ENCODE results near the gene ONECUT1.
A peak's percentile ranks its signal among the peaks of the same experiment; 100 is the strongest.

ONECUT1 gene

GRCh38 chr15:52783929-52784798 lies 6.0 kb downstream of the ONECUT1 start:
- DNase-seq (ENCODE audit: low read depth in 2 of 3, low spot score in 1 of 3) = no peak

GRCh38 chr15:52783191-52783829 lies 6.8 kb downstream of the ONECUT1 start:
- no peak for DNase-seq (ENCODE audit: low read depth in 2 of 3, low spot score in 1 of 3)

- no peak for DNase-seq (ENCODE audit: low read depth in 2 of 3, low spot score in 1 of 3)
Measured at GRCh38 chr15:52782514-52782913, 7.6 kb downstream of the ONECUT1 start.

- peak in 2 of 3 donors; percentile 55 to 71 for DNase-seq (ENCODE audit: low read depth in 2 of 3, low spot score in 1 of 3)
Measured at GRCh38 chr15:52780172-52780980, 9.8 kb downstream of the ONECUT1 start.

- DNase-seq (ENCODE audit: low read depth in 2 of 3, low spot score in 1 of 3) = no peak
Measured at GRCh38 chr15:52778457-52778856, 11.7 kb downstream of the ONECUT1 start.

- DNase-seq (ENCODE audit: low read depth in 2 of 3, low spot score in 1 of 3) = no peak
Measured at GRCh38 chr15:52772766-52773165, 17.4 kb downstream of the ONECUT1 start.

GRCh38 chr15:52765785-52766184 lies 24.4 kb downstream of the ONECUT1 start:
- DNase-seq (ENCODE audit: low read depth in 2 of 3, low spot score in 1 of 3) = no peak

- no peak for DNase-seq (ENCODE audit: low read depth in 2 of 3, low spot score in 1 of 3)
Measured at GRCh38 chr15:52764731-52765130, 25.4 kb downstream of the ONECUT1 start.

GRCh38 chr15:52762621-52763020 lies 27.5 kb downstream of the ONECUT1 start:
- DNase-seq (ENCODE audit: low read depth in 2 of 3, low spot score in 1 of 3) = no peak

GRCh38 chr15:52760562-52760961 lies 29.6 kb downstream of the ONECUT1 start:
- no peak for DNase-seq (ENCODE audit: low read depth in 2 of 3, low spot score in 1 of 3)

GRCh38 chr15:52759969-52760368 lies 30.2 kb downstream of the ONECUT1 start:
- no peak for DNase-seq (ENCODE audit: low read depth in 2 of 3, low spot score in 1 of 3)

GRCh38 chr15:52757496-52757895 lies 32.6 kb downstream of the ONECUT1 start:
- no peak for DNase-seq (ENCODE audit: low read depth in 2 of 3, low spot score in 1 of 3)

- no peak for DNase-seq (ENCODE audit: low read depth in 2 of 3, low spot score in 1 of 3)
Measured at GRCh38 chr15:52751522-52751921, 38.6 kb downstream of the ONECUT1 start.

- no peak for DNase-seq (ENCODE audit: low read depth in 2 of 3, low spot score in 1 of 3)
Measured at GRCh38 chr15:52749258-52749657, 40.9 kb downstream of the ONECUT1 start.

GRCh38 chr15:52746162-52746757 lies 43.9 kb downstream of the ONECUT1 start:
- DNase-seq (ENCODE audit: low read depth in 2 of 3, low spot score in 1 of 3) = no peak

GRCh38 chr15:52745326-52746161 lies 44.6 kb downstream of the ONECUT1 start:
- no peak for DNase-seq (ENCODE audit: low read depth in 2 of 3, low spot score in 1 of 3)

- DNase-seq (ENCODE audit: low read depth in 2 of 3, low spot score in 1 of 3) = no peak
Measured at GRCh38 chr15:52738311-52738710, 51.8 kb downstream of the ONECUT1 start.

- DNase-seq (ENCODE audit: low read depth in 2 of 3, low spot score in 1 of 3) = no peak
Measured at GRCh38 chr15:52737720-52738119, 52.4 kb downstream of the ONECUT1 start.

GRCh38 chr15:52735231-52736089 lies 54.7 kb downstream of the ONECUT1 start:
- peak; percentile 44 to 94 (median 45) for DNase-seq (ENCODE audit: low read depth in 2 of 3, low spot score in 1 of 3)

Measured in stimulated activated CD4-positive, alpha-beta T cell treated with anti-CD3 and anti-CD28 coated beads, Interleukin-12 subunit alpha, Interleukin-12 subunit beta, amount 100 ng/mL, for 48 hours (primary cell).